CD4-positive, alpha-beta T cell treated with Interferon alpha-2 for 1 hour (primary cell): ENCODE results near the gene UROC1.

ENCODE experiments used
- DNase-seq, 2 donors: peaks; one replicate each; pipeline ENCODE4 v3.0.0-alpha.2; 2020 to 2022

The UROC1 gene

GRCh38 chr3:126516152-126516935 is 1.2 kb downstream of the UROC1 start:
- no peak for DNase-seq

- DNase-seq: no peak
These were observed 2.4 kb downstream of the UROC1 start for GRCh38 chr3:126515066-126515706.

DNA sequence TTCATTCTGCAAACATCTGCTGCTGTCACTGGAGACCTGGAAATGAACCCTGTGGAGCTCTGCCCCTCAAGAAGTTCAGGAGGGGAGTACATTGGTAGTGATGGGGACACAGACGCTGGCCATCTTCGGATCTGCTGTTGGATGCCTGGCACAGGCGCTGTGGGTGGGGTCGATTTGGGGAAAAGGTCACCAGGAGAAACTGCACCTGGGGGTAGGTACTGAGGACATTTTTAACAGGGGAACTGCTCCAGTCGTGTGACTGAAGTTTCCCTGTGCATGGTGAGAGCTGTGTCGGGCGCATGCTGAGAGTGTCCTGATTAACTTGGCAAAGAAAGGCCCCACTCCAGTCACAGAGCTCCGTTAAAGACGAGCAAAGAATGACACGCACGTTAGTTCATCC is 3.4 kb downstream of the UROC1 start:
- DNase-seq: no peak

- no peak for DNase-seq
These were observed 4.5 kb downstream of the UROC1 start for GRCh38 chr3:126512916-126513650.

- DNase-seq: no peak
These were observed 5.5 kb downstream of the UROC1 start for GRCh38 chr3:126512026-126512425.

GRCh38 chr3:126511291-126511690 is 6.3 kb downstream of the UROC1 start:
- no peak for DNase-seq

DNA sequence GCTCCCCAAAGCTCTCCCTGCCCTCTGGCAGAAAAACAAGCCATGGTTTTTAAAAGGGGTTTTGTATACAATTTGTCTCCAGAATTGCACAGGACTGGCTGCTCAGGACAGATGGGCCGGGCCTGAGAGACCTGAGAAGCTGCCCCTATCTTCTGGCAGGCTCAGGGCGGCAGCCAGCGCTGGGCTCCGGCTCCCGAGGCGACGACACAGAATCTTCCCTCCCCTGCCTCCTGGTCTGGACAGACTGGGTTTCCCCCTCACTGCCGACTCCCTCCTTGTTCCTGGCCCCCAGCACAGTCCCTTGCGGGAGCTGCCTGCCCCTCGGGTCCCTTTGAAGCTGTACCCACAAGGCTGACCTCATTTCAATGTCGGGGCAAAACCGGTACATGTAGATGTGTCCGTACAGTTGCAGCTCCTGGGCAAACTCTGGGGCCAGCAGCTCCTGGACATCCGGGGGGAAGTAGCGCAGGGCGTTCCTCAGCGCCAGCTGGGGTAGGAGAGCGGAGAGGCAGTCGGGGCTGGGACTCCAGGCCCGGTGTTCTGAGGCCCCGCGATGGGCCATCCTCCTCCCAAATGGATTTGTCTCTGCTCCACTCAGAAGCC is 7.2 kb downstream of the UROC1 start:
- DNase-seq: no peak

DNA sequence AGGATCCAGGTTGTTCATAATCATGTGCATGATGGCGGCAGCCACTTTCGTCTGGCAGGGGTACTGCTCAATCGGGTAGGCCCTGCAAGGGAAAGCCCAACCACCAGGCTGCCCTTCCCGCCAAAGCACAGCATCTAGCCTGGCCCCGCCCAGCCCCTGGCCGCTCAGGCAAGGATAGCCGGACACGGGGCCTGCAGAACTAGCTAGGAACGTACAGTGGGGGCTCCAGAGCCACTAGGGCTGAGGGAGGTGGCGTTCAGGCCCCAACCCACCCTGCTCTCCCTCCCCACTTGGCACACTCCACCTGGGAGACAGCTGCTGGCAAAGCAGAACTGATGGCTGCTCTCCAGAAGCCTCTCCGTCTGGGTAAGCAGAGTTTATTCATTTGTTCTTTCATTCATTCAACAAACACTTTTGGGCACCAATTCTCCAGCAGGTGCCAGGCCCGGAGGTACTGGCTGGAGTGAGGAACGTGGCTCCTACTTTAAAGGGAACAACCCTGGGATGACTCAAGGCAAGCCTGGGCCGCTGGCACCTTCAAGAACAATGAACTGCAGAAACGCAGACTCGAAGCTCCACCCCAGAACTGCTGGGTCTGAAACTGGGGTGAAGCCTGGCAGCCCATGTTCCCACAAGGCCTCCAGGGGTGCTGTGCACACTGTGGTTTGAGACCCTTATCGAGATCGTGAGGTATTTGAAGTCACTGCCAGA is 7.8 kb downstream of the UROC1 start:
- DNase-seq: no peak

- DNase-seq: no peak
These were observed 9.0 kb downstream of the UROC1 start for GRCh38 chr3:126508564-126508964.

DNA sequence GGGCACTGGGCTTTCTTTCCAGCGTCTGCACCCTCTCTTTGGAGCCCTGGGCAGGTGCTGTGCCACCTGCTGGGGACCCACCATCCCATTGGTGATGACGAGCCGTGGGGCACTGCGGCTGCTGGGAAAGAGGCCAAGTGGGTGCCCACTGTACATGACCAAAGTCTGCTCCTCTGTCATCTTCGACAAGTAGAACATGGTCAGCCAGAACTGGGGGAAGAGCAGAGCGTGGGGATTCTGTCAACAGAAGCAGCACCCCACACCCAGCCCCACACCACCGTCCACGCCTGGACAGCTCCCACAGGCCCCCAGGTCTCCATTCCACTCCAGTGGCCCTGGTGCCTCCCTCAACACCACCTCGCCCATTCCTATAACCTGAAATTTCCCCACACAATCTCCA is 9.7 kb downstream of the UROC1 start:
- DNase-seq: no peak

- DNase-seq: no peak
These were observed 13.9 kb downstream of the UROC1 start for GRCh38 chr3:126503701-126504100.

DNA sequence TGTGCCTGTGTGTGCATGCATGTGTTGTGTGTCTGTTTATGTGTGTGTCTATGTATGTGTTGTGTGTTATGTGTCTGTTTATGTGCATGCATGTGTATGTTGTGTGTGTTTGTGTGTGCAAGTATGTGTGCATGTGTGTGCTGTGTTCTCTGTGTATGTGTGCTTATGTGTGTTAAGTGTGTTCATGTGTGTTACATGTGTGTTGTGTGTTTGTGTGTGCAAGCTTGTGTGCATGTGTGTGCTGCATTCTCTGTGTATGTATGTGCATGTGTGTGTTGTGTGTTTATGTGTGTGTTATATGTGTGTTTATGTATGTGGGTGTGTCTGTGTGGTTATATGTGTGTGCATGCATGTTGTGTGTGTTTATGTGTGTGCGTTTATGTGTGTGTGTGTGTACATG is 14.9 kb downstream of the UROC1 start:
- DNase-seq: no peak

GRCh38 chr3:126501736-126502135 is 15.8 kb downstream of the UROC1 start:
- DNase-seq: no peak

DNA sequence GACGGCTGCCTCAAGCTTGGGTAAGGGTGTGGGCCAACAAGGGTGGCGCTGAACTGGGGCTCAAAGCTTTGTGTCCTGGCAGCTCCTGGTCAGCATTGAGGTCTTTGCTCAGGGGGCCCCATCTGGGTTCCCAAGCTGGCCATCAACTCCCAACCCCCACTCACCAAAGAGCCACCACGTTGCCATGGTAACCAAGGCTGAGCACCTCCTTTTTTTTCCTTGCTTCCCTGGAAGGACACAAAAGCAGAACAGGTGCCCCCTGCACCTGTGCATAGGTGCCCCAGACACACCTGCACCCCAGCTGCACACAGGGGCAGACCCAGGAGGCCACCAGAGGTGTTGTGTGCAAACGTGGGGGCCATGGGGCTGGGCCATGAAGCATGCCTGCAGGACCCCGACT is 16.5 kb downstream of the UROC1 start:
- no peak for DNase-seq

GRCh38 chr3:126500016-126500415 is 17.6 kb downstream of the UROC1 start:
- no peak for DNase-seq

DNA sequence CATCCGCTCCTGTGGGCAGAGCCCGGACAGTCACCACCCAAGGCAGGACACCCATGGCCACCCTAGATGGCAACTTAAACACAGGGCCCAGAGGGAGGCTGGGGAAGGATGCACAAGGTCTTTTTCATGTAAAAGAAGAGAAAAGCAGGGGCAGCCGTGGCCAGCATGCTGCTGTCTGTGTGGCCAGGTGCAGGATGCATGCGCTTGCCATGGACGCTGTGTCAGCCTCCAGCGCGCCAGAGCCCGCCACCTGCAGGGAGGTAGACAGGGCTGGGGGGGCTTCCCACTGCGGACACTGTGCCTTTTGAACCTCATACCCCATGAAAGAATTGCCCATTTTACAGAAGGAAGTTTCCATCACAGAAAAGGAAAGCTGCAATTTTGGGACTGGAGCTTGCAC is 18.2 kb downstream of the UROC1 start:
- no peak for DNase-seq

DNA sequence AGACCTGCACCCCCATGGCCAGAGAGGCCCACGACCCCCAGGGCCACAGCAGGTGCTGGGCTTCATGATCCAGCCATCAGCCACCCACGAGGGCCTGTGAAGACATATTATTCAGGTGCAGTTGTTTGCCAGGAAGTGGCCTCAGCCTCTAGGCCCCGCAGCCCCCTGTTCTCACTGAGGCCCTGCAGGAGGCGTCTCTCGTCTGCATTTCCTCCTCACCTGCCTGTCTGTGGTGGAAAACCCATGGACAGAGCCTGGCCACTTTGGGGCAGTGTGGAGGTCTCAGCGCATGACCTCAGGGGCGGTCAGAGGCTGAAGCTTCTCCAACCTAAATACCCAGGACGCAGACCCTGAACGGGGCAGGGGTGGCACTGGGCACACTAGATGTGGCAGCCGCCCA is 18.6 kb downstream of the UROC1 start:
- no peak for DNase-seq

DNA sequence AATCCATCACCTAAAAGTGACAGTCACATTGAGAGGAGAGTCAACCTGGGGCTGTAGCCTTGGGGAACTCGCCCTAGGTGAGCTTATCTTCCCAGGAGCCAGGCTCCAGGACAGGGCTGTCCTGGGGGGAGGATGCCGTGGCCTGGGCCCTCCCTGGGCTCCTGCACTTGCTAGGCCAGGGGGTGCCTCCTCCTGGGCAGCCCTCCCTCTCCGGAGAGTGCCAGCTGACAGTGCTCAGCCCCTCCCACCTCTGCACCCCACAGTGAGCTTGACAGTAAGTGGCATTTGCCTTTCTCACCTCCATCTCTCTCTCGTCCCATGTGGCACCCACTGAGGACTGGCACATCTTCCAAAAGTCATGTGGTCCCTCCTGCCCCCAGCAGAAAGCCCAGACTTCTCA is 19.1 kb downstream of the UROC1 start:
- no peak for DNase-seq

GRCh38 chr3:126497956-126498355 is 19.6 kb downstream of the UROC1 start:
- no peak for DNase-seq

DNA sequence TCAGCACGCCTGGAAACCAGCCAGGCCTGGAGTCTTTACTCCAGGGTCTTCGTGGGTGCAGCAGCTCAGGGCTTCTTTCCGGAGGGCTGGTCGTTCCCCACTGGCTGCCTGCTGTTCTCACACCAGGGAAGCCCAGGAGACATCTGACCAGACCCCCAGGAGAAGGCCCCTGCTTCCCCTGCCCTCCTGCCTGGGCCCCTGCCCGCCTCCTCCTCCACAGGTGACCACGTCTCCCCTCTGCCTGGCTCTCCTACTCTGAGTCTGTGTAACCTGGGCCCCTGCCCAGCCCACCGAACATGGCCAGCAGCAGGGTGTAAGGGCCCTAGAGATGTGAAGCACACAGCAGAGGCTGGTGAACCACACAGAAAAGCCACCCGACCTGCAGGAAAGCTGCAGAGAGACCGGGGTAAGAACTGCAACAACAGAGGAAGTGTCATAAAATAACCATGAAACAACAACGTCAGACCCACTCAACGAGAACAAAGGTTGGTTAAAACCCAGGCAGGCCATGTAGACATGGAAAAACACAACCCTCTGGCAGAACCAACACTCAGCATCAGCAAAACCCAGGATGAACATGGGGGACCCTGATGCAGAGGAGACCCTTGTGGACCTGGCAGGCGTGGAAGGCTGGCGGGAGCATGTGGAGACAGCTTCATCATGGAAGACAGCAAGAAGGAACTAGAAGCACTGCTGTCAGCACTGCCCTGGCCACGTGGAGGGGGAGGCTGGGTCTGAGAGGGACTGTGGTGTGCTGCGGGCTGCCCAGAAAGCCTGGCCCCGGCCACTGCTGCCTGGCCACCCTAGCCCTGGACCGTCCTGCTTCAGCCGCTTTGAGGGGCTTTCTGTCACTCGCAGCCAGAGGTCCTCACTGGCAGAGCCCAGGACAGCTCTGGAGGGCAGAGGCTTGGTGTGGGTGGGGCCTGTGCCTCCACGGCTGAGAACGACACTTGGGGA is 20.4 kb downstream of the UROC1 start:
- DNase-seq: no peak

DNA sequence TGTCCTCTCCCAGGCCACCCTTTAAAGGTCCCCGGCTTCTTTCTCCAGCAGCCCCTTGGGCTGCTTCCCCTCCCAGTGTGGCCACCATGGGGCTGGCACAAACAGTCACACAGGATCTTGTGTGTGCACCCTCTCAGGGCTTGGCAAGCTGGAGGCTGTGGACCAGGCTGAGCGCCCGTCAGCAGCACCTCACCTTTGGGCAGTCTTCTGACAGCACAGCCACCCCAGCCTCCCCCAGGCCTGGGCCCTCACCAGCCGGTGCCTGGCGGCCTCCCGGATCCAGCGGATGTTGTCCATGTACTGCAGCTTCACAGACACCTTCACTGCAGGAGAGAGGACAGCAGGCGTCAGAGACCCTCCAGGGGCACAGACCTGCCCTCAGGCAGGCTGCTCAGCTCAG is 21.8 kb downstream of the UROC1 start:
- no peak for DNase-seq

- no peak for DNase-seq
These were observed 22.7 kb downstream of the UROC1 start for GRCh38 chr3:126494970-126495230.
